Peyer's patch (tissue), 4 donors: ENCODE measurements around the gene PKP4.

Experiments
- POLR2A ChIP-seq, 2 donors: fragments of 450-650 bp; IDR thresholded peaks; one replicate each; pipeline ENCODE4 v1.5.1; 2017; ENCODE audit warnings: antibody characterized with exemption in 2 of 2, mild to moderate bottlenecking in 2 of 2, moderate library complexity in 2 of 2
- TF ChIP-seq, protein P1 (sequence below), 6 experiments: fragments of 450-650 bp in 4 of 6; fragments of 200-600 bp in 2 of 6; sonication (generic) in 1 of 6; IDR thresholded peaks; one replicate each; pipeline ENCODE4 v1.5.1; 2017 to 2019; ENCODE audit warnings: antibody characterized with exemption in 6 of 6, mild to moderate bottlenecking in 3 of 6, moderate library complexity in 1 of 6

DNA sequence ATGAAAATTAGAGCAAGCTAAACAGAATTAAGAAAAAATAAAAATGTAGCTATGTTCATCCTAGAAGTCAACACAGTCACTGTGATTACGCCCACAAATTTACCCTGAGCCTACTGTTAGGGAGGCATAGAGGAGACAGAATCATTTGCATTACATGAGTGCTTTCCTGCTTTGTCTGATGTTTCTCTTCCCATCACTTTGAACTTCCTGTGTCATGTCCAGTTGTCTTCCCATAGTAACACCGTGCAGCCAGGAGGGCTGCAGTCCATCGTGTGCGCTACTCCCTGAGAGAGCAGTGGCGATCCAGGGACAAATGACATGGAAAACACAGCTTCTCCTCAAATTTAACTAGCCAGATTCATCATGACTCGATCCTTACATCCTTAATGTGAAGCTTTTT is 188.5 kb downstream of the PKP4 start:
- TF ChIP-seq, protein P1, sequence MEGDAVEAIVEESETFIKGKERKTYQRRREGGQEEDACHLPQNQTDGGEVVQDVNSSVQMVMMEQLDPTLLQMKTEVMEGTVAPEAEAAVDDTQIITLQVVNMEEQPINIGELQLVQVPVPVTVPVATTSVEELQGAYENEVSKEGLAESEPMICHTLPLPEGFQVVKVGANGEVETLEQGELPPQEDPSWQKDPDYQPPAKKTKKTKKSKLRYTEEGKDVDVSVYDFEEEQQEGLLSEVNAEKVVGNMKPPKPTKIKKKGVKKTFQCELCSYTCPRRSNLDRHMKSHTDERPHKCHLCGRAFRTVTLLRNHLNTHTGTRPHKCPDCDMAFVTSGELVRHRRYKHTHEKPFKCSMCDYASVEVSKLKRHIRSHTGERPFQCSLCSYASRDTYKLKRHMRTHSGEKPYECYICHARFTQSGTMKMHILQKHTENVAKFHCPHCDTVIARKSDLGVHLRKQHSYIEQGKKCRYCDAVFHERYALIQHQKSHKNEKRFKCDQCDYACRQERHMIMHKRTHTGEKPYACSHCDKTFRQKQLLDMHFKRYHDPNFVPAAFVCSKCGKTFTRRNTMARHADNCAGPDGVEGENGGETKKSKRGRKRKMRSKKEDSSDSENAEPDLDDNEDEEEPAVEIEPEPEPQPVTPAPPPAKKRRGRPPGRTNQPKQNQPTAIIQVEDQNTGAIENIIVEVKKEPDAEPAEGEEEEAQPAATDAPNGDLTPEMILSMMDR (IDR thresholded peaks at IDR 0.05), result no peak
- TF ChIP-seq POLR2A (IDR thresholded peaks at IDR 0.05), result no peak
